ENCODE measurements around the gene FAM13A.

FAM13A gene

GRCh38 chr4:89056292-89056952 lies 563 bp downstream of the FAM13A start:
- H3K27ac ChIP-seq = peak overlapping the region; percentile 89
- H3K4me3 ChIP-seq (ENCODE audit: low read depth, low read length) = peak overlapping the region; percentile 70
- no peaks in the 10 kb centered on the region for H3K27me3 ChIP-seq (ENCODE audit: control insufficient read depth, insufficient read depth, low read length)
- peak overlapping the region; percentile 85 for H2AFZ ChIP-seq
- no peak for TF ChIP-seq CTCF (IDR thresholded peaks at IDR 0.05)
- no peaks in the 10 kb centered on the region for H3K36me3 ChIP-seq (ENCODE audit: control insufficient read depth, insufficient read depth, low read length)
- no peak overlapping the region for H3K9ac ChIP-seq
- no peaks in the 10 kb centered on the region for H3K9me3 ChIP-seq (ENCODE audit: control insufficient read depth, low read length)
- peak overlapping the region; percentile 92 for H3K4me2 ChIP-seq (ENCODE audit: low read length)
- peaks cover 6% of the 10 kb centered on the region for H3K79me2 ChIP-seq
- H3K4me1 ChIP-seq = no peaks in the 10 kb centered on the region

GRCh38 chr4:89055157-89056080 lies 1.6 kb downstream of the FAM13A start:
- H3K4me1 ChIP-seq = no peaks in the 10 kb centered on the region
- H3K9ac ChIP-seq = no peak overlapping the region
- no peak overlapping the region for H3K27ac ChIP-seq
- H2AFZ ChIP-seq = no peak overlapping the region
- no peaks in the 10 kb centered on the region for H3K9me3 ChIP-seq (ENCODE audit: control insufficient read depth, low read length)
- H3K79me2 ChIP-seq = peaks cover 6% of the 10 kb centered on the region
- TF ChIP-seq CTCF (IDR thresholded peaks at IDR 0.05) = no peak
- no peaks in the 10 kb centered on the region for H3K27me3 ChIP-seq (ENCODE audit: control insufficient read depth, insufficient read depth, low read length)
- peak overlapping the region; percentile 70 for H3K4me3 ChIP-seq (ENCODE audit: low read depth, low read length)
- H3K4me2 ChIP-seq (ENCODE audit: low read length) = peak overlapping the region; percentile 92
- H3K36me3 ChIP-seq (ENCODE audit: control insufficient read depth, insufficient read depth, low read length) = no peaks in the 10 kb centered on the region

- H3K79me2 ChIP-seq = peaks cover 6% of the 10 kb centered on the region
- no peak overlapping the region for H3K27ac ChIP-seq
- peak overlapping the region; percentile 92 for H3K4me2 ChIP-seq (ENCODE audit: low read length)
- no peak for TF ChIP-seq CTCF (IDR thresholded peaks at IDR 0.05)
- no peaks in the 10 kb centered on the region for H3K36me3 ChIP-seq (ENCODE audit: control insufficient read depth, insufficient read depth, low read length)
- H3K4me3 ChIP-seq (ENCODE audit: low read depth, low read length) = no peak overlapping the region
- H3K9ac ChIP-seq = no peak overlapping the region
- H2AFZ ChIP-seq = no peak overlapping the region
- no peaks in the 10 kb centered on the region for H3K4me1 ChIP-seq
- H3K9me3 ChIP-seq (ENCODE audit: control insufficient read depth, low read length) = no peaks in the 10 kb centered on the region
- no peaks in the 10 kb centered on the region for H3K27me3 ChIP-seq (ENCODE audit: control insufficient read depth, insufficient read depth, low read length)
Measured at GRCh38 chr4:89054627-89055026, 2.4 kb downstream of the FAM13A start.

- Histone ChIP-seq H3K27me3 (ENCODE audit: control insufficient read depth, insufficient read depth, low read length) (no peaks in the 10 kb centered on the region), H3K4me3 (ENCODE audit: low read depth, low read length) (no peak overlapping the region)
- no peak for TF ChIP-seq CTCF (IDR thresholded peaks at IDR 0.05)
Measured at GRCh38 chr4:89049853-89050252, 7.1 kb downstream of the FAM13A start.

More at GRCh38 chr4:89049853-89050252, 7.1 kb downstream of the FAM13A start:
- Histone ChIP-seq H3K27ac (no peak overlapping the region), H3K36me3 (ENCODE audit: control insufficient read depth, insufficient read depth, low read length) (no peaks in the 10 kb centered on the region), H3K9ac (no peak overlapping the region), H3K9me3 (ENCODE audit: control insufficient read depth, low read length) (no peaks in the 10 kb centered on the region), H2AFZ (no peak overlapping the region), H3K4me2 (ENCODE audit: low read length) (no peak overlapping the region), H3K4me1 (no peaks in the 10 kb centered on the region), H3K79me2 (peaks cover 6% of the 10 kb centered on the region)
